Fibroblast of mammary gland (primary cell): ENCODE results near the gene BHLHA9.
"Not testable (repeated sequence)": the region's sequence is repeated elsewhere in the genome, so short reads cannot be mapped to it uniquely, and the experiment has no call there.

Experiments
- DNase-seq: peaks from one replicate; pipeline ENCODE4 v3.0.0-alpha.2; 2010; ENCODE audit warnings: low read depth
- H3K4me3 ChIP-seq: 2 replicates; pipeline ENCODE4 v1.5.1; 2011; ENCODE audit warnings: low read depth, mild to moderate bottlenecking, low read length, moderate library complexity; ENCODE audit not compliant: control insufficient read depth
- TF ChIP-seq, protein P1 (sequence below): conservative IDR thresholded peaks from 2 replicates; pipeline ENCODE4 v1.5.1; 2011; ENCODE audit warnings: low read depth, low read length, inconsistent platforms; ENCODE audit not compliant: control insufficient read depth, insufficient read depth

Gene BHLHA9

DNA sequence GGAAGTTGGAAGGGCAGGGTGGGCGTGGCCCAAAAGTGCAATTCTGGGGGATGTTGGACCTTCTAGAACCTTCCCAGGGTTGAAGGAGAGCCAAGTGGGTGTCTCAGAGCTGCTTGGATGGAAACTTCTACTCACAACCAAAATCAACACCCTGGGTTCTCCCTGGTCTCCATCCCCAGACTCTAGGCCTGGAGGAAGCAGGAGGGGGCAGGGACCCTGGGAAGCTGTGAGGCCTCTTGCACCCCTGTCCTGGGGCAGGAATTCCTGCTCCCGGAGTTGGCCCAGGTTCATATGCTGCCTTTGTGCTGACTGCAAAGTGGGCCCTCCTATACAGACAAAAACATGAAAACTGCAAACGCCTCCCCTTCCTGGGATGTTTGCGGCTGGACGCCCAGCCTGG, 34.3 kb downstream of the BHLHA9 start:
- TF ChIP-seq, protein P1, sequence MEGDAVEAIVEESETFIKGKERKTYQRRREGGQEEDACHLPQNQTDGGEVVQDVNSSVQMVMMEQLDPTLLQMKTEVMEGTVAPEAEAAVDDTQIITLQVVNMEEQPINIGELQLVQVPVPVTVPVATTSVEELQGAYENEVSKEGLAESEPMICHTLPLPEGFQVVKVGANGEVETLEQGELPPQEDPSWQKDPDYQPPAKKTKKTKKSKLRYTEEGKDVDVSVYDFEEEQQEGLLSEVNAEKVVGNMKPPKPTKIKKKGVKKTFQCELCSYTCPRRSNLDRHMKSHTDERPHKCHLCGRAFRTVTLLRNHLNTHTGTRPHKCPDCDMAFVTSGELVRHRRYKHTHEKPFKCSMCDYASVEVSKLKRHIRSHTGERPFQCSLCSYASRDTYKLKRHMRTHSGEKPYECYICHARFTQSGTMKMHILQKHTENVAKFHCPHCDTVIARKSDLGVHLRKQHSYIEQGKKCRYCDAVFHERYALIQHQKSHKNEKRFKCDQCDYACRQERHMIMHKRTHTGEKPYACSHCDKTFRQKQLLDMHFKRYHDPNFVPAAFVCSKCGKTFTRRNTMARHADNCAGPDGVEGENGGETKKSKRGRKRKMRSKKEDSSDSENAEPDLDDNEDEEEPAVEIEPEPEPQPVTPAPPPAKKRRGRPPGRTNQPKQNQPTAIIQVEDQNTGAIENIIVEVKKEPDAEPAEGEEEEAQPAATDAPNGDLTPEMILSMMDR = no peak
- no peak for DNase-seq
- no peak overlapping the region for H3K4me3 ChIP-seq

DNA sequence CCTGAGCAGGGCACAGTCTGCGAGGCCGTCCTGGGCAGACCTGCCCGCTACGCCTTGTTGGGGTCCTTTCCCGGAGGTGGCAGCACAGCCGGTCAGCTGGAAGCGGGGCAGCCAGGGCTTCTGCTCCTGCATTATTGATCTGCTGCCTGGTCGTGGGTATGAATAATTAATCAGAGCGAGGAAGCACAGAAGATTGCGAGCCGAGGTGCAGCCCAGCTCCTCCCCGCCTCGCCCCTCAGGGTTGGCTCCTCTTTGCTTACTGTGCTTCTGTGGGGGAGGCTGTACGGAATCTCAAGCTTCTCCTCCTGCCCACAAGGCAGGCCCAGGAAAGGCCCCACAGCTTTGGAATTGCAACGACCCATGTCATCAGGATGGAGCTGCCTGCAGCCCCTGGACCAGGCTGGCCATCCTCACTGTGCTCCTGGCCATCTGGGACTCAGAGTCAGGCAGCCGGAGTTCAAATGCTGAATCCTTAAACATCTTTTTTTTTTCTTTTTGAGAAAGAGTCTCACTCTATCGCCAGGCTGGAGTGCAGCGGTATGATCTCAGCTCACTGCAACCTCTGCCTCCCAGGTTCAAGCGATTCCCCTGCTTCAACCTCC, 34.8 kb downstream of the BHLHA9 start:
- TF ChIP-seq, protein P1 = no peak
- no peak for DNase-seq
- H3K4me3 ChIP-seq = no peak overlapping the region

DNA sequence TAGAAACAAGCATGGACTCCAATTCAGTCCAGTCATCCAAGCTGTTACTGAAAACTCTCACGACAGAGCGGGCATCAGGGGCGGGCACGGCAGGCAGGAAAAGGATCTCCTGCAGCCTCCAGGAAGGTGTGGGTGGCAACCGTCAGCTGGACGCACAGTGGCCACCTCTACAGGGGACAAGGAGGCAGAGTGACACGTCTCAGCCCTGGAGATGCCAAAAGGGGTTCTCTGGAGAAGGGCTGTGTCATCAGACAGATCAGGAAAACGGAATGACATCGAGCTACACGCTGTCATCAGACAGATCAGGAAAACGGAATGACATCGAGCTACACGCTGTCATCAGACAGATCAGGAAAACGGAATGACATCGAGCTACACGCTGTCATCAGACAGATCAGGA, 37.6 kb downstream of the BHLHA9 start:
- DNase-seq, H3K4me3 ChIP-seq: not testable (repeated sequence)

DNA sequence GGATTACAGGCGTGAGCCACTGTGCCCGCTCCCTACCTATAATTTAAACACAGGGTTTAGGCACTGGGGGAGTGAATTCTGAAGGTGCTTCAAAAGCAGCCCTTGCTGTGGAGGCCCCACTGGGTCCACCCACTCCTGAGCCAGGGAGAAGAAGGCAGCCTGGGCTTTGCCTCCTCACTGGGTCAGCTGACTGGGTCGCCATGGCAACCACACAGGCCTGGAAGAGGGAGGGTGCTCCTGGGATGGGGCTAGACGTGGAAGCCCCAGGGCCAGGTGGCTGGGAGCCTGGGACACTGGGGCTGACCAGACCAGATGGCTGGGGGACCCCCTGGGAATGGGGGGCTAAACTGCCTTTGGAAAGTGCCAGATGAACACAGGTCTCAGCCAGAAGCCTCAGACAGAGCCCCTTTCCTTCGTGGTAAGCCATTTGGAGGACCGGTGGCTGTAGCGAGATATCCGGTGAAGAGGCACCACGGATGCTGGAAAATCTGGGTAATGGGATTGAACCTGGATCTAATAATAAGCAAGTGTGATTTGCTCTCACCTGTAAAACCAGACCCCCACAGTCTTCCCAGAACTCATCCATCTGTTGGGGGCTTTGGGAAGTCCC, 42.1 kb downstream of the BHLHA9 start:
- TF ChIP-seq, protein P1 = no peak
- no peak for DNase-seq
- no peak overlapping the region for H3K4me3 ChIP-seq

DNA sequence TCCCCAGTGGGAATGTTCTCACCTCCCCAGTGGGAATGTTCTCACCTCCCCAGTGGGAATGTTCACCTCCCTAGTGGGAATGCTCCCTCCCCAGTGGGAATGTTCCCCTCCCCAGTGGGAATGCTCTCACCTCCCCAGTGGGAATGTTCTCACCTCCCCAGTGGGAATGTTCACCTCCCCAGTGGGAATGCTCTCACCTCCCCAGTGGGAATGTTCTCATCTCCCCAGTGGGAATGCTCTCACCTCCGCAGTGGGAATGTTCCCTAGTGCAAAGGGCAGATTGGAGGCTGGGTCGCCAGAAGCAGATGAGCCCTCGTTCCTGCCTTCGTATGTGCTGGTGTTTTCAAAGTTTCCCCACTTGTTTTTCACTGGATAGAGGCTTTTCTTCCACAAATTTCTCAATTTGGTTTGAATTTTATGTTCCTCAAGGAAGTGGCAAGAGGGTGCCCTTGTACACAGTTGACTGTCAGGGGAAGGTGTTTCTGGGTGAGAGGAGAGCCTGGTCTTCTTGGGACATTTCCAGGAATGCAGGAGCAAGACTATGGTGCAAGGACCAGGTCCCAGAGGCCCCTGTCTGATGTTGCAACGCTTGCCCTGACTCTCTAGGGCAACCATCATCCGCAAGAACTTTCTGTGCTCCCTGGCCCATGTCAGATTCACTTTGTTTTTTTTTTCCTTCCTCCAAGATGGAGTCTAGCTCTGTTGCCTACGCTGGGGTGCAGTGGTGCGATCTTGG, 43.2 kb downstream of the BHLHA9 start:
- H3K4me3 ChIP-seq = no peak overlapping the region
- peak; percentile 51 for DNase-seq
- TF ChIP-seq, protein P1 = no peak

DNA sequence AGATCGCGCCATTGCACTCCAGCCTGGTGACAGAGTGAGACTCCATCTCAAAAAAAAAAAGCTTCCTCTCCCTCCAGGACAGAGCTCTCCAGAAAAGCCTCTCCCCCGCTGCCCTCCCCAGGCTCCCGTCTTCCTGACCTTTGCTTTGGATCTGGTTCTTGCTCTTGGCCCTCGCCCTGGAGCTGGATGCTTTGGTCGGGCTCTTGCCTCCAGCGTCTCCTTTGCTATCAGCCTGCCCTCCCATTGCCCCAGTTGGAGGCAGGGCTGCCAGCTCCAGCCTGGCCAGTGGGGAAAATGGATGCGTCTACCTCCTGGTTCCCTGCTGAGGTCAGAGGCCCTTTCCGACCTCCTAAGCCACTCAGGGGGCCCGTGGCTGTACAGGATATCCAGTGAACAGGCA, 45.2 kb downstream of the BHLHA9 start:
- no peak for DNase-seq
- H3K4me3 ChIP-seq = no peak overlapping the region
- TF ChIP-seq, protein P1 = no peak

DNA sequence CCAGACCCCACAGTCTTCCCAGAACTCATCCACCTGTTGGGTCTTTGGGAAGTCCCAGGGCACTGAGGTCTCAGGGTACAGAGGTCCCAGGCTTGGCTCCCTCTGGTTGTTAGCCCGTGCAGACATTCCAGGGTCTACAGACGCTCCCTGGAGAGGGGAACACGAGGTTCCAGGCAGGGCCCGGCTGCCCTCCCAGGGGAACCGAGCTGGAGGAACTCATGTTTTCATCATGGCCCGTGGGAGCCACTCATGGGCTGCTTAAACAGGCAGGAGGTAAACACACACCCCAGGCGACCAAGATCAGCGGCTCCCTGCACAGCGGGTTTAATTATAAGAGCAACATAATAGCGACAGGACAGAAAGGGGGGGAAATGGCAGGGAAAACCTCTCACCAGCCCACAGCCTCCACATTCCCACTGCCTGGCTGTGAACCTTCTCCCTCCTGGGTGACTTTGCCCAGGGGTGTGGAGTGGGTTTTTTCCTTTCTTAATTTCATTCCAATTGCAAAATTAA, 45.7 kb downstream of the BHLHA9 start:
- no peak overlapping the region for H3K4me3 ChIP-seq
- no peak for DNase-seq
- TF ChIP-seq, protein P1 = no peak
